HG03060 (cell line): Measurements from ENCODE around the gene KLHDC7B.

Source experiments
- ATAC-seq: cut with Tn5 transposase; IDR thresholded peaks from one replicate; pipeline ENCODE4 v1.9.1; 2021; ENCODE audit warnings: low read depth, moderate number of reproducible peaks; ENCODE audit not compliant: unreplicated experiment

The KLHDC7B gene

GRCh38 chr22:50583294-50583861, 37.7 kb downstream of the KLHDC7B start:
- peak; percentile 9 for ATAC-seq

GRCh38 chr22:50584106-50585096, 38.7 kb downstream of the KLHDC7B start:
- no peak for ATAC-seq

GRCh38 chr22:50585238-50585637, 39.5 kb downstream of the KLHDC7B start:
- no peak for ATAC-seq

GRCh38 chr22:50585781-50586180, 40.1 kb downstream of the KLHDC7B start:
- no peak for ATAC-seq

GRCh38 chr22:50586416-50586815, 40.7 kb downstream of the KLHDC7B start:
- ATAC-seq = no peak

- no peak for ATAC-seq
Measured at GRCh38 chr22:50587407-50587806, 41.7 kb downstream of the KLHDC7B start.

GRCh38 chr22:50595189-50595588, 49.5 kb downstream of the KLHDC7B start:
- no peak for ATAC-seq

- no peak for ATAC-seq
Measured at GRCh38 chr22:50597097-50597496, 51.4 kb downstream of the KLHDC7B start.

GRCh38 chr22:50599816-50600455, 54.2 kb downstream of the KLHDC7B start:
- no peak for ATAC-seq

- ATAC-seq = no peak
Measured at GRCh38 chr22:50600538-50600937, 54.8 kb downstream of the KLHDC7B start, which contains the start of gene MAPK8IP2. Gene MAPK8IP2, plus strand, starts transcription at chr22:50600793. Its CDS starts 26 bp downstream, at chr22:50600819.
